GM12872 (cell line): ENCODE measurements around the gene BCAS3.

Experiments used
- TF ChIP-seq, protein P1 (sequence below): IDR thresholded peaks from 3 replicates; pipeline ENCODE4 v1.5.1; 2011; ENCODE audit warnings: low read depth, mild to moderate bottlenecking, low read length, moderate library complexity; ENCODE audit not compliant: insufficient read depth

The BCAS3 gene

DNA sequence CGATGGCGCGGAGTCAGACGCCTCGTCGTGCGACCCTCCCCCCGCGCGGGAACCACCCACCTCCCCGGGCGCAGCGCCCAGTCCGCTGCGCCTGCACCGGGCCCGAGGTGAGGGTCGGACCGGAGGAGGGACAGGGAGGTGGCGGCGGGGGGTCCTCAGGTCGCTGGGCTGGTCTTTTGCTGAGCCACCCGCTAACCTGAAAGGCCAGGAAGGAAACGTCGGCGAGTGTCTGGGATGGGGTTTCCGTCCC is 726.9 kb downstream of the BCAS3 start:
- TF ChIP-seq, protein P1, sequence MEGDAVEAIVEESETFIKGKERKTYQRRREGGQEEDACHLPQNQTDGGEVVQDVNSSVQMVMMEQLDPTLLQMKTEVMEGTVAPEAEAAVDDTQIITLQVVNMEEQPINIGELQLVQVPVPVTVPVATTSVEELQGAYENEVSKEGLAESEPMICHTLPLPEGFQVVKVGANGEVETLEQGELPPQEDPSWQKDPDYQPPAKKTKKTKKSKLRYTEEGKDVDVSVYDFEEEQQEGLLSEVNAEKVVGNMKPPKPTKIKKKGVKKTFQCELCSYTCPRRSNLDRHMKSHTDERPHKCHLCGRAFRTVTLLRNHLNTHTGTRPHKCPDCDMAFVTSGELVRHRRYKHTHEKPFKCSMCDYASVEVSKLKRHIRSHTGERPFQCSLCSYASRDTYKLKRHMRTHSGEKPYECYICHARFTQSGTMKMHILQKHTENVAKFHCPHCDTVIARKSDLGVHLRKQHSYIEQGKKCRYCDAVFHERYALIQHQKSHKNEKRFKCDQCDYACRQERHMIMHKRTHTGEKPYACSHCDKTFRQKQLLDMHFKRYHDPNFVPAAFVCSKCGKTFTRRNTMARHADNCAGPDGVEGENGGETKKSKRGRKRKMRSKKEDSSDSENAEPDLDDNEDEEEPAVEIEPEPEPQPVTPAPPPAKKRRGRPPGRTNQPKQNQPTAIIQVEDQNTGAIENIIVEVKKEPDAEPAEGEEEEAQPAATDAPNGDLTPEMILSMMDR = no peak

DNA sequence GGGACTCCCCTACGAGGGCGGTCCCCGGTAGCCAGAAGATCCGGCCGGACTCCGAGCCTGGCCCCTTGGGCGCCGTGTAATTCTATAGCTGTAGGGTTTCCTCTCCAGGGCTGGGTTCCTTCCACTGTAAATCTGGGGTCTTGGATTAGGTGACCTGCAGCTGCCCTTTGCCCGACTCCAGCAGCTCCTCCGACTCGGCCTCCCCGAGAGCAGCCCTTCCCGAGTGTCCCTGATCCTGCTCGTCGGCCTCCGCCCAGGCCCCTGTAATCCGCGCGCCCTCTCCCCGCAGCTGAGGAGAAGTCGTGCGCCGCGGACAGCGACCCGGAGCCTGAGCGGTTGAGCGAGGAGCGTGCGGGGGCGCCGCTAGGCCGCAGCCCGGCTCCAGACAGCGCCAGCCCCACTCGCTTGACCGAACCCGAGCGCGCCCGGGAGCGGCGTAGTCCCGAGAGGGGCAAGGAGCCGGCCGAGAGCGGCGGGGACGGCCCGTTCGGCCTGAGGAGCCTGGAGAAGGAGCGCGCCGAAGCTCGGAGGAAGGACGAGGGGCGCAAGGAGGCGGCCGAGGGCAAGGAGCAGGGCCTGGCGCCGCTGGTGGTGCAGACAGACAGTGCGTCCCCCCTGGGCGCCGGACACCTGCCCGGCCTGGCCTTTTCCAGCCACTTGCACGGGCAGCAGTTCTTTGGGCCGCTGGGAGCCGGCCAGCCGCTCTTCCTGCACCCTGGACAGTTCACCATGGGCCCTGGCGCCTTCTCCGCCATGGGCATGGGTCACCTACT is 727.4 kb downstream of the BCAS3 start:
- TF ChIP-seq, protein P1 = no peak

DNA sequence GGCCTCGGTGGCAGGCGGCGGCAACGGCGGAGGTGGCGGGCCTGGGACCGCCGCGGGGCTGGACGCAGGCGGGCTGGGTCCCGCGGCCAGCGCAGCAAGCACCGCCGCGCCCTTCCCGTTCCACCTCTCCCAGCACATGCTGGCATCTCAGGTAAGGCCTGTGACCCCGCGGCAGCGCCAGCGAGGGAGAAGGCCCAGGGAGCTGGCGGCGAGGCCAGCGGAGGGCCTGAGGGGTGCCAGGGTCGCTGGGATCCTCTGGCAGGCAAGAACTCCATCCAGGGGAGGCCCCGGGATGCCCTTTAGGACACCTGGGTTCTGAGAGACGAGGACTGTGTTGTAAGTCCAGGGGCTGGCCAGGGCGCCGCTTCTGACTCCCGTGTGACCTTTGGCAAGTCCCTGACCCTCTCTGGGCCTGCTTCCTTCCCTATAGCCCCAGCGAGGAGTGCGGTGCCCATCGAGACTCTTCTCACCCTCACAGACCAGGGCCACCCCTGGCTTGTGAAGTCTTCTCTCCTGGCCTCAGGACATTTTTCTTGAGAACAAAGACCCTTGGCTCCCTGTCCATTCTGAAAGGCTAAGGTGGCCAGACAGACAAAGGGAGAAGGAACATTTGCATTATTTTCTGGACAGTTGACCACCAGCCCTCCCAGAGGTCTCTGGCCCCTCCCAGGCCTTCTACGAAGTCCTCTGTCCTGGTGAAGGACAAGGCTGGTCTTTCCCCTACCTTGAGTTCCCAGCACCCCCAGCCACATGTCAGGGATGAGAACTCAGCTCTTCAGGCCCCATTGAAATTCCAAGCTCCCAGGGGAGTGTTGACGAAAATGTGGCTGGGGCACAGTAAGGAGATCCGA is 728.3 kb downstream of the BCAS3 start:
- TF ChIP-seq, protein P1 = no peak

DNA sequence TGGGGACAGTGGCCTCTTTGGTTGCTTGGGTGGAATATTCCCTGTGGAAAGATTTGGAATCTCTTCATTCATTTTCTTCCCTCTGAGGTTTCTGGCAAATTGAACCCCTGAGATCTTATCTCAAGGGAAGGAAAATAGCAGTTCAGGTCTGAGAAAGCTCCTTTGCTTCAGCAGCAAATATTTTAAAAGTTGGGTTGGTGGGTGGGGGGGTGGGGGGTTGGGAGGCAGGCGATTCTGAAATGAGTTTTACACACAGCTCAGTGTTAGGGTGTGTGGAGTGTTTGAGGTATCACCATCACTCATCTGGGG is 728.8 kb downstream of the BCAS3 start:
- TF ChIP-seq, protein P1 = no peak

DNA sequence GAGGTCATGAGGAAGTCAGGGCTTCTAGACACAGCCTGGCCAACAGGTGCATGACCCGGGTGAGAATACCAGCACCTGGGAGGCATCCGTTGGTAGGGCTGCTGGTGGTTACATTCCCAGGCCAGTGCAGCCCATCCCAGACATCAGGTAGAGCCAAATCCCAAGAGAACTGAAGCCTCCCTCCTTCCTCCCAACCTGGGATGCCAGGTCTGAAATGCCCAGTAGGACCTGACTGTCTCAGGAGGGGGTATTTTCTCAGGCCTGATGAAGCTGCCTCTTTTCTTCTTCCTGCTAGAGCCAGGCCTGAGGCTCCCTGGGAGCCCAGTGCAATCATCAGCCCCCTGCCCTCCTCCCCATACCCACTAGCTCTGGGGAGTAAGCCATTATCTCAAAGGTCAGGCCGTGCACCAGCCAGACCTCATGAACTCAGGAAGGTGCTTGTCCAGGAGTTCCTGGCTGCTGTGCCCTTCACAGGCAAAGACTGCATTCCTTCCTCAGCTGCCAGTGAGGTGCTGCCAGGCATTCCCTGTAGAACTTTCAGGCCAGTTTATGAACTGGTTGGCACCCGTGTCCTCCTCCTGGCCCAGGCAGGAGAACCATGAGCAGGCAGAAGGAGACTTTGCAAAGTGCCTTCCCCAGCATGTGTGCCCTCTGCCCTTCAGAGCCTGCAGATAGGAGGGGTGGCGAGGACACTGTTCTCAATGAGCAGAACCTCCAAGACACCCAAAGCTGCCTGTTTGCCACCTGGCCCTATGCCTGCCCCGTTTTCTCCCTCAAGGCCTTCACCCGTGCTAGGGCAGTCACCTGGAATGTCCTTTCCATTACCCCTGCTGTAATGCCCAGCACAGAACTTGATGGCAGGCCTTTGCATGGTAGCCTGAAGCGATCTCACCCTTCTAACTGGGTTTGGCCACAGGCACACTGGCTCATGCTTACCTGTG is 729.6 kb downstream of the BCAS3 start:
- TF ChIP-seq, protein P1 = no peak

DNA sequence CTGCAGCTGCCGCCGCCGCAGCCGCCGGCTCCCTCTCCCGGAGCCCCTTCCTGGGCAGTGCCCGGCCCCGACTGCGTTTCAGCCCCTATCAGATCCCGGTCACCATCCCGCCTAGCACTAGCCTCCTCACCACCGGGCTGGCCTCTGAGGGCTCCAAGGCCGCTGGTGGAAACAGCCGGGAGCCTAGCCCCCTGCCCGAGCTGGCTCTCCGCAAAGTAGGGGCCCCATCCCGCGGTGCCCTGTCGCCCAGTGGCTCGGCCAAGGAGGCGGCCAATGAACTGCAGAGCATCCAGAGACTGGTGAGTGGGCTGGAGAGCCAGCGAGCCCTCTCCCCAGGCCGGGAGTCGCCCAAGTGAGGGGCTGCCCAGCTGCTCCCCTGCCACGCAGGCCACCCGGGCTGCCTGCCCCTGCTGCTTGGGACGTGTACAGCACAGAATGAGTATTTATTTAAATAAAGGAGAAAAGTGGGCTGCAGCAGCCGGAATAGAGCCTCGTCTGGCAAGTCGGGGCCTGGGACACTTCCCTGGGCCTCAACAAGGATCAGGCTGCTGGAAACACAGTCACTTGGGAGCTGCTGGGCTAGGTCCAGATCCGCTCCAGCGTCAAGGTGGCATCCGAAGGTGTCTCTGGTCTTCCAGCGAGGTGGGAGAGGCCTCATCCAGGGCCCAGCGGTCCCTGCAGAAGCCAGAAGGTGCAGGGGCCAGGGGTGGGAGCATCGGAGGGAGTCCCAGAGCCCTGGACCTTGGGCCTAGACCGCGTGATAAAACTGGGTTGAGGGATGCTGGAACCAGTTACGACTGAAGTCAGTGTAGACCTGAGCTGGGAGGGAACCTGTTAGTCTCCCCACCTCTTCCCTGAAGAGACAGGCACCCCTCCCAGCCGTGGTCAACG is 730.7 kb downstream of the BCAS3 start:
- TF ChIP-seq, protein P1 = no peak
